Activated CD4-positive, alpha-beta T cell treated with anti-CD3 and anti-CD28 coated beads for 36 hours (primary cell): ENCODE measurements around the gene SELL. TPM values are rescaled to one million over a fixed set of nuclear protein-coding genes. Genes with fewer than 3 reads are reported as not detected.
A peak's percentile ranks its signal among the peaks of the same experiment; 100 is the strongest.
"Not testable (repeated sequence)": the region's sequence is repeated elsewhere in the genome, so short reads cannot be mapped to it uniquely, and the experiment has no call there.

Source experiments
- ATAC-seq: fragments of 200-7000 bp; cut with Tn5 transposase; one replicate; pipeline ENCODE4 v1.10.0; 2021; ENCODE audit warnings: mild to moderate bottlenecking, moderate library complexity
- CTCF ChIA-PET: fragments of 350-600 bp; sonication (Branson Sonifier 250); formaldehyde crosslinking; loops from one replicate; lab custom pipeline; 2021; ENCODE audit warnings: antibody characterized with exemption; lab: Charles Lee
- POLR2A ChIA-PET: fragments of 350-600 bp; sonication (Branson Sonifier 250); formaldehyde crosslinking; loops from one replicate; lab custom pipeline; 2021; ENCODE audit warnings: antibody characterized with exemption, inconsistent platforms; lab: Charles Lee
- DNase-seq: peaks from one replicate; pipeline ENCODE4 v3.0.0-alpha.2; 2020
- H3K27ac Mint-ChIP-seq: one replicate; pipeline ENCODE4 v1.8.0; 2021; ENCODE audit warnings: mixed read lengths
- H3K27me3 Mint-ChIP-seq: one replicate; pipeline ENCODE4 v1.8.0; 2021; ENCODE audit warnings: mixed read lengths
- H3K36me3 Mint-ChIP-seq: one replicate; pipeline ENCODE4 v1.8.0; 2021; ENCODE audit warnings: low read depth, mixed read lengths
- H3K4me1 Mint-ChIP-seq: one replicate; pipeline ENCODE4 v1.8.0; 2021; ENCODE audit warnings: mixed read lengths
- H3K4me3 Mint-ChIP-seq: one replicate; pipeline ENCODE4 v1.8.0; 2021; ENCODE audit warnings: mild to moderate bottlenecking, moderate library complexity, mixed read lengths
- H3K9me3 Mint-ChIP-seq: one replicate; pipeline ENCODE4 v1.8.0; 2021; ENCODE audit warnings: low read depth, mixed read lengths
- intact Hi-C, 2 experiments: fragments of 100-400 bp; cut with DNase I in 1 of 2; cut with micrococcal nuclease in 1 of 2; formaldehyde crosslinking; loops; one replicate each; pipeline versions ENCODE4 v1.14.2 to v1.15.1; 2022 to 2024; cut with DNase I, micrococcal nuclease
- total RNA-seq, 2 experiments: library from RNA; stranded (reverse); gene quantifications; one replicate each; pipeline ENCODE4 v1.2.3, GENCODE V29; 2021

The SELL gene
- total RNA-seq, 2 experiments from 2014 or later: 206 to 262 TPM

GRCh38 chr1:169676001-169676400 is 35.4 kb downstream of the SELL start:
- Mint-ChIP-seq H3K4me1 (peaks cover 61% of the 10 kb centered on the region), H3K4me3 (no peak overlapping the region)
- POLR2A ChIA-PET: no interaction called here

GRCh38 chr1:169670836-169671235 is 40.6 kb downstream of the SELL start:
- H3K36me3 Mint-ChIP-seq: peaks cover 27% of the 10 kb centered on the region
- H3K27ac Mint-ChIP-seq: no peak overlapping the region
- intact Hi-C loops: no loop called here
- H3K27me3 Mint-ChIP-seq: no peaks in the 10 kb centered on the region
- no peak overlapping the region for H3K4me3 Mint-ChIP-seq
- no peak for DNase-seq
- CTCF ChIA-PET: interaction anchor here (0.6 to 2.5 kb wide), 8 partner anchors 8 to 65 kb away, joined by 3 to 8 read pairs (median 4); no protein-coding TSS in a partner anchor
- H3K9me3 Mint-ChIP-seq: peaks cover 6% of the 10 kb centered on the region
- H3K4me1 Mint-ChIP-seq: peaks cover 57% of the 10 kb centered on the region
- POLR2A ChIA-PET: interaction anchor here (0.6 kb wide), 1 partner anchor 30 kb away, joined by 7 read pairs; no protein-coding TSS in a partner anchor
- ATAC-seq: no peak

More at GRCh38 chr1:169676001-169676400, 35.4 kb downstream of the SELL start:
- ATAC-seq: no peak
- DNase-seq: no peak
- Mint-ChIP-seq H3K27ac (peak overlapping the region; percentile 63), H3K9me3 (peaks cover 4% of the 10 kb centered on the region), H3K27me3 (no peaks in the 10 kb centered on the region), H3K36me3 (peaks cover 3% of the 10 kb centered on the region)
- CTCF ChIA-PET: interaction anchor here (1.2 to 1.7 kb wide), 3 partner anchors 16 to 74 kb away, joined by 4 to 5 read pairs (median 4); no protein-coding TSS in a partner anchor
- intact Hi-C loops: loop anchor here in 1 of 2 experiments (5.0 kb wide), 1 partner anchor 44 kb away; the partner anchor contains the start of gene SELP

- ATAC-seq, intact Hi-C loops, DNase-seq, H3K9me3 Mint-ChIP-seq, H3K4me3 Mint-ChIP-seq, H3K27me3 Mint-ChIP-seq: not testable (repeated sequence)
- peaks cover 27% of the 10 kb centered on the region for H3K36me3 Mint-ChIP-seq
- H3K4me1 Mint-ChIP-seq: peaks cover 52% of the 10 kb centered on the region
- ChIA-PET POLR2A (interaction anchor here (0.6 kb wide), 1 partner anchor 31 kb away, joined by 7 read pairs; no protein-coding TSS in a partner anchor), CTCF (interaction anchor here (0.6 to 2.5 kb wide), 7 partner anchors 9 to 37 kb away, joined by 3 to 8 read pairs (median 3); no protein-coding TSS in a partner anchor)
- H3K27ac Mint-ChIP-seq: peak overlapping the region; percentile 61
These were observed 41.2 kb downstream of the SELL start for GRCh38 chr1:169670244-169670643.

- H3K36me3 Mint-ChIP-seq: peaks cover 33% of the 10 kb centered on the region
- CTCF ChIA-PET: interaction anchor here (1.2 to 1.4 kb wide), 2 partner anchors 55 to 66 kb away, joined by 3 to 5 read pairs; no protein-coding TSS in a partner anchor
- DNase-seq: peak; percentile 45
- H3K4me3 Mint-ChIP-seq: peak overlapping the region; percentile 60
- POLR2A ChIA-PET, H3K9me3 Mint-ChIP-seq, H3K27me3 Mint-ChIP-seq: not testable (repeated sequence)
- H3K4me1 Mint-ChIP-seq: peaks cover 62% of the 10 kb centered on the region
- peak; percentile 40 for ATAC-seq
- H3K27ac Mint-ChIP-seq: peak overlapping the region; percentile 94
- intact Hi-C loops: loop anchor here (1.0 to 2.0 kb wide), 2 partner anchors 13 to 25 kb away; no protein-coding TSS in a partner anchor
These were observed 43.5 kb downstream of the SELL start for GRCh38 chr1:169667699-169668596.

- peak; percentile 97 for ATAC-seq
- Mint-ChIP-seq H3K36me3 (peaks cover 31% of the 10 kb centered on the region), H3K4me1 (peaks cover 65% of the 10 kb centered on the region), H3K27ac (peak overlapping the region; percentile 94), H3K4me3 (peak overlapping the region; percentile 60)
- H3K27me3 Mint-ChIP-seq, POLR2A ChIA-PET, DNase-seq, H3K9me3 Mint-ChIP-seq: not testable (repeated sequence)
- intact Hi-C loops: loop anchor here (1.0 to 2.0 kb wide), 2 partner anchors 14 to 26 kb away; no protein-coding TSS in a partner anchor
- CTCF ChIA-PET: interaction anchor here (0.7 to 1.0 kb wide), 2 partner anchors 45 to 66 kb away, joined by 3 to 4 read pairs; no protein-coding TSS in a partner anchor
These were observed 44.2 kb downstream of the SELL start for GRCh38 chr1:169667227-169667639.

- Mint-ChIP-seq H3K36me3 (peaks cover 31% of the 10 kb centered on the region), H3K4me1 (peaks cover 56% of the 10 kb centered on the region), H3K27ac (peak overlapping the region; percentile 3), H3K9me3 (peaks cover 13% of the 10 kb centered on the region), H3K4me3 (peak overlapping the region; percentile 63)
- ATAC-seq, CTCF ChIA-PET, H3K27me3 Mint-ChIP-seq, intact Hi-C loops, POLR2A ChIA-PET, DNase-seq: not testable (repeated sequence)
These were observed 48.7 kb downstream of the SELL start for GRCh38 chr1:169662680-169663079.

GRCh38 chr1:169661066-169661465 is 50.4 kb downstream of the SELL start:
- intact Hi-C loops, H3K27me3 Mint-ChIP-seq, ATAC-seq, H3K4me3 Mint-ChIP-seq, DNase-seq, H3K27ac Mint-ChIP-seq, POLR2A ChIA-PET: not testable (repeated sequence)
- peaks cover 29% of the 10 kb centered on the region for H3K36me3 Mint-ChIP-seq
- CTCF ChIA-PET: interaction anchor here (0.6 to 1.7 kb wide), 4 partner anchors 20 to 394 kb away, joined by 3 to 6 read pairs (median 4); no protein-coding TSS in a partner anchor
- peaks cover 53% of the 10 kb centered on the region for H3K4me1 Mint-ChIP-seq
- H3K9me3 Mint-ChIP-seq: peaks cover 21% of the 10 kb centered on the region

- H3K27ac Mint-ChIP-seq, intact Hi-C loops, POLR2A ChIA-PET, H3K4me3 Mint-ChIP-seq, ATAC-seq, H3K27me3 Mint-ChIP-seq, DNase-seq: not testable (repeated sequence)
- H3K4me1 Mint-ChIP-seq: peaks cover 68% of the 10 kb centered on the region
- H3K9me3 Mint-ChIP-seq: peaks cover 21% of the 10 kb centered on the region
- peaks cover 26% of the 10 kb centered on the region for H3K36me3 Mint-ChIP-seq
- CTCF ChIA-PET: interaction anchor here (1.1 to 1.5 kb wide), 2 partner anchors 12 to 22 kb away, joined by 3 read pairs; no protein-coding TSS in a partner anchor
These were observed 52.6 kb downstream of the SELL start for GRCh38 chr1:169658777-169659176.

GRCh38 chr1:169653873-169654272 is 57.5 kb downstream of the SELL start:
- H3K27me3 Mint-ChIP-seq: no peaks in the 10 kb centered on the region
- intact Hi-C loops: no loop called here
- H3K27ac Mint-ChIP-seq: no peak overlapping the region
- ChIA-PET CTCF (interaction anchor here (1.0 to 1.5 kb wide), 2 partner anchors 10 to 52 kb away, joined by 3 to 4 read pairs; no protein-coding TSS in a partner anchor), POLR2A (no interaction called here)
- H3K9me3 Mint-ChIP-seq: peaks cover 20% of the 10 kb centered on the region
- H3K36me3 Mint-ChIP-seq: peaks cover 13% of the 10 kb centered on the region
- no peak overlapping the region for H3K4me3 Mint-ChIP-seq
- ATAC-seq (no peak), DNase-seq (no peak)
- H3K4me1 Mint-ChIP-seq: peaks cover 54% of the 10 kb centered on the region

GRCh38 chr1:169651035-169651434 is 60.4 kb downstream of the SELL start:
- Mint-ChIP-seq H3K9me3 (peaks cover 15% of the 10 kb centered on the region), H3K4me1 (peaks cover 51% of the 10 kb centered on the region), H3K27ac (no peak overlapping the region), H3K27me3 (no peaks in the 10 kb centered on the region), H3K4me3 (no peak overlapping the region), H3K36me3 (peaks cover 11% of the 10 kb centered on the region)
- DNase-seq: no peak
- intact Hi-C loops: no loop called here
- no peak for ATAC-seq
- CTCF ChIA-PET: interaction anchor here (1.3 to 1.7 kb wide), 2 partner anchors 9 to 49 kb away, joined by 4 to 5 read pairs; no protein-coding TSS in a partner anchor
- POLR2A ChIA-PET: no interaction called here

GRCh38 chr1:169650551-169650950 is 60.9 kb downstream of the SELL start:
- Mint-ChIP-seq H3K4me3 (no peak overlapping the region), H3K27ac (no peak overlapping the region), H3K9me3 (peaks cover 15% of the 10 kb centered on the region), H3K4me1 (peaks cover 46% of the 10 kb centered on the region), H3K36me3 (peaks cover 11% of the 10 kb centered on the region), H3K27me3 (no peaks in the 10 kb centered on the region)
- intact Hi-C loops: no loop called here
- DNase-seq: no peak
- ChIA-PET POLR2A (no interaction called here), CTCF (interaction anchor here (1.0 to 1.7 kb wide), 3 partner anchors 8 to 62 kb away, joined by 4 to 5 read pairs (median 4); no protein-coding TSS in a partner anchor)
- no peak for ATAC-seq
